Activated T-cell treated with anti-CD3 and anti-CD28 coated beads for 48 hours (primary cell): ENCODE results near the gene FITM1.

Experiments
- DNase-seq: peaks from one replicate; pipeline ENCODE4 v3.0.0-alpha.2; 2020; ENCODE audit warnings: low read depth

FITM1 gene, protein sequence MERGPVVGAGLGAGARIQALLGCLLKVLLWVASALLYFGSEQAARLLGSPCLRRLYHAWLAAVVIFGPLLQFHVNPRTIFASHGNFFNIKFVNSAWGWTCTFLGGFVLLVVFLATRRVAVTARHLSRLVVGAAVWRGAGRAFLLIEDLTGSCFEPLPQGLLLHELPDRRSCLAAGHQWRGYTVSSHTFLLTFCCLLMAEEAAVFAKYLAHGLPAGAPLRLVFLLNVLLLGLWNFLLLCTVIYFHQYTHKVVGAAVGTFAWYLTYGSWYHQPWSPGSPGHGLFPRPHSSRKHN

GRCh38 chr14:24130380-24130716, at the start of gene FITM1:
TSS of gene FITM1 (plus strand) at chr14:24130659. CDS start at chr14:24131564, 905 bp downstream.
- DNase-seq = no peak

DNA sequence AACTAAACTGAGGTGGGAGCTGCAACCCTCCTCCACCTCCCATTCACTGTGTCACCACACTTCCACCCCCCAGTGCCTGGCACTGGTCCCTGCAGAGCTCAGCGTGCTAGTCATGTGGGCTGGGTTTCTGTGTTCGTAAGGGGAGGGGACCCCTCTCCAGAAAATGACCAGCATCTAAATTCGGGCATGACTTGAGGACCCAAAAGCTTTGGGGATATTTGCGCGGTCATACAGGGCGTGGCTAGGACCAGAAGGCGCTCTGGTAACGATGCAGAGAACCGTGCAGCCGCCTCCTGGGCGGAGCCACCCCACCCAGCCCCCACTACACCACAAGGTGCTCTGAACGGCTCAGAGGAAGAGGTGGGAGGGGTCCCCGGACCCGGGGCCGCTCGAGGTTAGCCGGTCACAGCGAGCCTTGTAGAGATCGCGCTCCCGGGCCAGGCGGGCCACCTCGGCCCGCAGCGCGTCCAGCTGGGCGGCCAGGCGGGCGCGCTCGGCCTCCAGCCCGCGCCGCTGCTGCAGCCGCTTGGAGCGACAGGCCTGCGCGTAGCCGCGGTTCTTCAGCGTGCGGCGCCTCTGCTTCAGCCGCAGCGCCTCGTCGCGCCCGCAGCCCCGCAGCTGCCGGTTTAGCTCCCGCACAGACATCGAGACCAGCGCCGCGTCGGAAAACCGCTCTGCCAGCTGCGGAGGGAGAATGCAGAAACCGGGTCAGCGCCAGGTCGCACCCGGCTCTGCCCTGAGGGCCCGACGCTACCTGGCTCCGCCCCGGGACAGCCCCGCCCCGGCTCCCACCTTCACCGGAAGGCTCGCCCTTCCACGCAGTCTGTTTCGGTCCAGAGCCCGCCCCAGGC, 49.3 kb upstream of the FITM1 start:
- peak; percentile 66 for DNase-seq

DNA sequence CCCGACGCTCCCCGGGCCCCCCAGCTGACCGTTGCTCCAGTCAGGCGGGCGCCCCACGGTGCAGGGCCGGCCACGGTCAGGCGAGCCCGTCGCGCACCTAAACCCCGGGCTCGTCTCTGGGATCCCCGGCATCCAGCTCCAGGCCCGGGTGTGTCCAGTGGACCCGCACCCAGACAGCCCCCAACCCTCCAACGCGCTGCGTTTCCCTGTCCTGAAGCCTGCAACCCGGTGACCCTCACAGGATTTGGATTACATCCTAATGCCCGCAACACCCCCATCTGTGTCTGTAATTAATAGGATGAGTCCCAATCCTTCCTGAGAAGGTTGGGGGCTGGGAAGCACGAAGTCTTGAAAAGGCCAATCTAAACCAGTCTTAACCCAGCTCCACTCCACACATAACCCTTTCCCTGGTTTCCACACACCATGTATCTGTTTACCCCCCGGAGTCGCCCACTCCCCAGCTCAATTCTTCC, 48.7 kb upstream of the FITM1 start:
- no peak for DNase-seq

DNA sequence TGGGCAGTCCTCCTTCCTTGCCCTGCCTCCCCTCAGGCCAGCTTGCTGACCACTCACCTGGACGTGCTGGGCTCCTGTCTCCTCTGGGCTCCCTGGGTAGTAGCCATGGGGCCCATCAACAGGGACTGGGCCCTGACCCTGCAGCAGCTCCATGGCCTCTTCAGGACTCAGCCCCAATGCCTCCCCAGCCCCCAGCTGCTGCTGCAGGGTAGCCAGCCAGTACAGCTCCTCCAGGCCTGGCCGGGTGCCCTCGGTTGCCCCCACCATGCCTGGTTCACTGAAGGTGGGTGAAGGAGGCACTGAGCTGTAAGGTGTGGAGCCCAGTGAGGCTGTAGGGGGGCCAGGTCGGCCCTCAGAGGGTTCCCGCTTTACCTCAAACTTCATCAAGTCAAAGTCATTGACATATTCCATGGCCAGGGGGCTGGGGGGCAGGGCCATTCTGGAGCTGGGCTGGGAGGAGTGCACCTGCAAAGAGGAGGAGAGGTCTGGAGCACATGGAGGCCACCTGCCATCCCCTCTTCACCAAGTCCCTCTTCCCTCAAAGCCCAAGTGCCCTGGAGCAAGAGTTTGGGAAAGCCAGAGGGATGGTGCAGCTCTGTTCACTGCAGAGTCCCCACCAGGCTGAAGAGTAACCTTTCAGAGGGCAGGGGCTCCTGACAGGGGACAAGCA, 47.9 kb upstream of the FITM1 start:
- no peak for DNase-seq

GRCh38 chr14:24083462-24083861, 47.0 kb upstream of the FITM1 start:
- DNase-seq = no peak

- no peak for DNase-seq
These were observed 46.0 kb upstream of the FITM1 start for GRCh38 chr14:24084440-24084839.

GRCh38 chr14:24085215-24085614, 45.2 kb upstream of the FITM1 start:
- DNase-seq = no peak

- DNase-seq = no peak
These were observed 44.1 kb upstream of the FITM1 start for GRCh38 chr14:24086193-24086955.

DNA sequence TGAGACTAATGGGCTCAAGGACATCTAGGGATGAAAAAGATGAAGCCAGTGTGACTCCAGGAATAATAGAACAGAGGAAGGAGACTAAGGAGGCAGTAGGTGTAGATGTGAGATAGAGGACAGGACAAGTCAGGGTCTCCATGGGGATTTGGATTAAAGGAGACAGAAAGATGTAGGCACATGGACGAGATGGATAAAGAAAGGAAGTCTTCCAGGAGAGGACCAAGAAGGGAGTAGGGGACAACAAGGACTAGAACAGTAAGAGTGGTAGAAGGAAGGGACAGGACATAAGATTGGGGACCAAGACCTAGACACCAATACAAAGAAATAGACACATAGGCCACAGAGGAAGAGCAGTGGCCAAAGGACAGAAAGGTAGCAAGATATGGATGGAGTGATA, 43.5 kb upstream of the FITM1 start:
- no peak for DNase-seq

GRCh38 chr14:24088095-24088494, 42.4 kb upstream of the FITM1 start:
- DNase-seq = no peak

DNA sequence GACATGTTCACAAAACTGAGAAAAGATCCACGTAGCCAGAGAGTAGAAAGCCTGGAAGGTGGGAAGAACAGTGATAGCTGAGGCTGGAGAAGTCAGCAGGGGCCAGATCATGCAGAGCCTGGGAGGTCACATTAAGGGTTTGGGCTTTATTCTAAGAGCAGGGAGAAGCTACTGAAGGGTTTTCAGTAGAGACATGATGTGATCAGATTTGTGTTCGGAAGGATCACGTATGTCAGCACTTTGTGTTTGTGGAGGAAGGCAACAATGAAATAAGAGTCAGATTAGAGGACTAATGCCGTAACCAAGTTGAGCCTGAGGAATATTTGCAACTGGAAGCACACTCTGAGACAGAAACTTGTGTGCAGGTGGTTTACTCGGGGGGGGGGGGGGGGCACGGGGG, 40.6 kb upstream of the FITM1 start:
- DNase-seq = no peak

- DNase-seq = no peak
These were observed 38.4 kb upstream of the FITM1 start for GRCh38 chr14:24092110-24092504.

DNA sequence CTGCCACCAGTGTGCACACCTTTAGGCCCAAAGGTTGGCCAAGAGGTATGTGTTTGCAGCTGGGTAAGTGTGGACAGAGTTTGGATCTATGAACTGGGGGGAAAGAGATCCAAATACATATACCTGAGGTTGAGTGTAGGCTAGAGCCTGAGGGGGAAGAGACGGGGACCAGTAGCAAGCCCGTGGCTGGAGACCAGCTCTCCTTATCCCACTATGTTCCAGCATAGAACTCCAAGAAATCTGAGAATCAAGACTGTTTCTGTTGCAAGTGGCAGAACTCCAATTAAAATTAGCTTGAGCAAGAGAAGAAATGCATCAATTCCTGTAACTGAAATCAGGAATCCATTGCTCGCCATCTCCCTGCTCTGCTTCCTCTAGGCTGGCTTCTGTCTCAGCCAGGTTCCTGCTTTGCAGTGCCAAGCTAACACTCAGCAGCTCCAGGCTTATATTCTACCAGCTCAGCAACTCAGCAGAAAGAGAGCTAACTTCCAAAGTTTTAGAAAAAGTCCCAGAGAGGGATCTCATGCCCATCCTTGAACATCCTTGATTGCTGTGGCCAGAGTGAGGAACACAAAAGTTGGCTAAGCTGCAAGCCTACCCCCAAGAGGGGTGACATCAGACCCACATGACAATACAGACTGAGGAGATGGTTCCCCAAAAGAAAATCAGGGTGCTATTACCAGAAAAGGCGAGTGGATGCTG, 37.8 kb upstream of the FITM1 start:
- no peak for DNase-seq

GRCh38 chr14:24093207-24093900, 37.1 kb upstream of the FITM1 start:
- no peak for DNase-seq

- DNase-seq = peak; percentile 85
These were observed 36.3 kb upstream of the FITM1 start, which contains the start of gene PCK2 for GRCh38 chr14:24093901-24094840. TSS of gene PCK2 (plus strand) at chr14:24094311. CDS start at chr14:24094406, 95 bp downstream.

- DNase-seq = no peak
These were observed 35.6 kb upstream of the FITM1 start for GRCh38 chr14:24094841-24095270.

- peak; percentile 63 for DNase-seq
These were observed 35.0 kb upstream of the FITM1 start for GRCh38 chr14:24095271-24096068.

DNA sequence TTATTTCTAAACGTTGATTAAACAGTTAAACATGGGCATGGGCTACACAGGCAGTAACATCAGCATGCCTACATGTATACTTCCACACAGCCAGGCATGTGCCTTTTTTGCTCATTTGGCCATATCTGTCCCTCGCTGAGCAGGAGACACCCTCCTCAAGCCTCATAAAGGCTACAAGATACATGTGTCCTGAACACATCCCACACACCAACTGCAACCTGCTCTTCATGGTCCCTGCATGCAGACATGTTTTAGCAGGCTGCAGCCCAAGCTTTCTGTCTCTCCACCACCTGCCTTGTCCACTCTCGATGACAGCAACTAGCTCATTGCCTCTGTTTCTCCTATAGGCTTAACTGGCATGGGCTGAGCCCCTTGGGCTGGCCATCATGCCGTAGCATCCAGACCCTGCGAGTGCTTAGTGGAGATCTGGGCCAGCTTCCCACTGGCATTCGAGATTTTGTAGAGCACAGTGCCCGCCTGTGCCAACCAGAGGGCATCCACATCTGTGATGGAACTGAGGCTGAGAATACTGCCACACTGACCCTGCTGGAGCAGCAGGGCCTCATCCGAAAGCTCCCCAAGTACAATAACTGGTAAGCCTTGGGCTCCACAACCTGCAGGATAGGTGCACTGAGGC, 33.8 kb upstream of the FITM1 start:
- no peak for DNase-seq
